ENCODE results near the gene APEH. TPM values are rescaled to one million over a fixed set of nuclear protein-coding genes. Genes with fewer than 3 reads are reported as not detected.

Gene APEH
- total RNA-seq, 1 donor from 2014 or later = 53.3 TPM

DNA sequence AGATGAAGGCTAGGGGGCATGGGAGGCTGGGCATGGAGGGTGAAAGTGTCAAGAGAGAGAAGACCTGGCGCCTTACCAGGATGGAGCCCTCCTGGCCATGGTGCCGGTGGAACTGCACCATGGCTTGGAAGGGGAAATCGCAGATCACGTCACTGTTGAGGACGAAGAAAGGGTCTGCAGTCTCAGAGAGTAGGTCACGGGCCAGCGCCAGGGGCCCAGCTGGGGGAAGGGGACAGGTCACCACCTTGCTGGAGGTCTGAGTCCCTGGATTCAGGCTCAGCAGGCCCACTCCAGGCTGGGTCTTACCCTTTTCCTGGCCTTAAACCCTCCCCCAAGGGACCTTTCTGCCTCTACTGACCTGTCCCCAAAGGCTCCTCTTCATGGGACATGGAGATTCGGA, 48.7 kb downstream of the APEH start:
- Histone ChIP-seq H3K27me3 (no peaks in the 10 kb centered on the region), H3K27ac (peak overlapping the region; percentile 90), H3K4me3 (peak overlapping the region; percentile 88 to 93), H3K4me1 (peaks cover 49% of the 10 kb centered on the region), H3K36me3 (peaks cover 0 to 25% of the 10 kb centered on the region in 2 donors), H3K9me3 (no peaks in the 10 kb centered on the region)
- DNase-seq (ENCODE audit: extremely low spot score in 2 of 2) = no peak
- TF ChIP-seq POLR2A (IDR thresholded peaks at IDR 0.05) (no peak), POLR2AphosphoS5 (IDR thresholded peaks at IDR 0.05; ENCODE audit: insufficient read depth in 1 of 2, low read depth in 1 of 2) (no peak)
- TF ChIP-seq, protein P1, sequence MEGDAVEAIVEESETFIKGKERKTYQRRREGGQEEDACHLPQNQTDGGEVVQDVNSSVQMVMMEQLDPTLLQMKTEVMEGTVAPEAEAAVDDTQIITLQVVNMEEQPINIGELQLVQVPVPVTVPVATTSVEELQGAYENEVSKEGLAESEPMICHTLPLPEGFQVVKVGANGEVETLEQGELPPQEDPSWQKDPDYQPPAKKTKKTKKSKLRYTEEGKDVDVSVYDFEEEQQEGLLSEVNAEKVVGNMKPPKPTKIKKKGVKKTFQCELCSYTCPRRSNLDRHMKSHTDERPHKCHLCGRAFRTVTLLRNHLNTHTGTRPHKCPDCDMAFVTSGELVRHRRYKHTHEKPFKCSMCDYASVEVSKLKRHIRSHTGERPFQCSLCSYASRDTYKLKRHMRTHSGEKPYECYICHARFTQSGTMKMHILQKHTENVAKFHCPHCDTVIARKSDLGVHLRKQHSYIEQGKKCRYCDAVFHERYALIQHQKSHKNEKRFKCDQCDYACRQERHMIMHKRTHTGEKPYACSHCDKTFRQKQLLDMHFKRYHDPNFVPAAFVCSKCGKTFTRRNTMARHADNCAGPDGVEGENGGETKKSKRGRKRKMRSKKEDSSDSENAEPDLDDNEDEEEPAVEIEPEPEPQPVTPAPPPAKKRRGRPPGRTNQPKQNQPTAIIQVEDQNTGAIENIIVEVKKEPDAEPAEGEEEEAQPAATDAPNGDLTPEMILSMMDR (IDR thresholded peaks at IDR 0.05) = no peak
- intact Hi-C loops (cut with DNase I) = loop anchor here (10.0 kb wide), 1 partner anchor 122 kb away; no protein-coding TSS in a partner anchor

- Histone ChIP-seq H3K9me3 (no peaks in the 10 kb centered on the region), H3K36me3 (peaks cover 0 to 28% of the 10 kb centered on the region in 2 donors), H3K4me3 (peak overlapping the region; percentile 88 to 93), H3K4me1 (peaks cover 45% of the 10 kb centered on the region), H3K27me3 (no peaks in the 10 kb centered on the region), H3K27ac (peak overlapping the region; percentile 90)
- TF ChIP-seq POLR2AphosphoS5 (IDR thresholded peaks at IDR 0.05; ENCODE audit: insufficient read depth in 1 of 2, low read depth in 1 of 2) = no peak
- TF ChIP-seq POLR2A (IDR thresholded peaks at IDR 0.05) = no peak
- TF ChIP-seq, protein P1 (IDR thresholded peaks at IDR 0.05) = no peak
- intact Hi-C loops (cut with DNase I) = loop anchor here (10.0 kb wide), 1 partner anchor 122 kb away; no protein-coding TSS in a partner anchor
- DNase-seq (ENCODE audit: extremely low spot score in 2 of 2) = peak in 1 of 2 donors; percentile 92
These were observed 49.1 kb downstream of the APEH start for GRCh38 chr3:49723296-49723627.

GRCh38 chr3:49723628-49724551, 49.7 kb downstream of the APEH start, which contains the start of gene GMPPB:
GMPPB (minus strand) TSS chr3:49723951; CDS start chr3:49723726, 225 bp downstream.
- Histone ChIP-seq H3K4me3 (peak within 1 kb of the TSS; percentile 88 to 93), H3K9me3 (no peaks in the 10 kb centered on the region), H3K27me3 (no peaks in the 10 kb centered on the region), H3K36me3 (peaks cover 0 to 29% of the 10 kb centered on the region in 2 donors), H3K27ac (peak within 1 kb of the TSS; percentile 90), H3K4me1 (peaks cover 39% of the 10 kb centered on the region)
- intact Hi-C loops (cut with DNase I) = loop anchor here (10.0 kb wide), 1 partner anchor 121 kb away; no protein-coding TSS in a partner anchor
- TF ChIP-seq, protein P1 (IDR thresholded peaks at IDR 0.05) = no peak
- TF ChIP-seq POLR2A (IDR thresholded peaks at IDR 0.05) (peak in 1 of 2 donors; percentile 60), POLR2AphosphoS5 (IDR thresholded peaks at IDR 0.05; ENCODE audit: insufficient read depth in 1 of 2, low read depth in 1 of 2) (peak; percentile 52 to 78)
- DNase-seq (ENCODE audit: extremely low spot score in 2 of 2) = peak in 1 of 2 donors; percentile 97

DNA sequence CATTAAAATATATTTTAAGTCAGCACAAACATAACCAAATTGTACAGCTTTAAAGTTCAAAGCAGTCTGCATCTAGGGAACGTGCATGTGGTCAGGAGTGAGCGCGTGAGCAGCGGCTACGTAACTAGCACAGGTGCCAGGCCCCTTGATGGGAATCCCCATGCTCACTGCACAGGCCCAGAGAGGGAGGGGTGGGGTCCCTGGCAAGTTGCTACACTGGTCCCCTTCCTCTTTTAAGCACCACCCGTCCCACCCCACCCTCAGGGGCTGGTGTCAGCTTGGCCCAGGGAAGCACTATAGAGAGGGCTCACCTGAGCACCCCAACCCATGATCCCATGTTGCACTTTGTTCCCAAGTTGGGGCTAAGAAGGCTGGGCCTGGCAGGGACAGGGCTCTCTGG, 50.4 kb downstream of the APEH start:
- H3K9me3 ChIP-seq = no peaks in the 10 kb centered on the region
- intact Hi-C loops (cut with DNase I) = loop anchor here (10.0 kb wide), 1 partner anchor 120 kb away; no protein-coding TSS in a partner anchor
- peaks cover 0 to 29% of the 10 kb centered on the region in 2 donors for H3K36me3 ChIP-seq
- peaks cover 35% of the 10 kb centered on the region for H3K4me1 ChIP-seq
- TF ChIP-seq, protein P1 (IDR thresholded peaks at IDR 0.05) = no peak
- TF ChIP-seq POLR2AphosphoS5 (IDR thresholded peaks at IDR 0.05; ENCODE audit: insufficient read depth in 1 of 2, low read depth in 1 of 2) (no peak), POLR2A (IDR thresholded peaks at IDR 0.05) (no peak)
- peak overlapping the region; percentile 88 to 93 for H3K4me3 ChIP-seq
- DNase-seq (ENCODE audit: extremely low spot score in 2 of 2) = peak in 1 of 2 donors; percentile 89
- peak overlapping the region; percentile 90 for H3K27ac ChIP-seq
- no peaks in the 10 kb centered on the region for H3K27me3 ChIP-seq
